GM18861 (cell line): ENCODE results near the gene KRT25.
"Not testable (repeated sequence)": the region's sequence is repeated elsewhere in the genome, so short reads cannot be mapped to it uniquely, and the experiment has no call there.

Experiments used
- ATAC-seq: cut with Tn5 transposase; IDR thresholded peaks from one replicate; pipeline ENCODE4 v1.9.1; 2021; ENCODE audit not compliant: unreplicated experiment

Gene KRT25

GRCh38 chr17:40753804-40754203 is 1.3 kb downstream of the KRT25 start:
- ATAC-seq = no peak

- no peak for ATAC-seq
Observed at GRCh38 chr17:40751065-40751464, 4.1 kb downstream of the KRT25 start.

GRCh38 chr17:40750391-40750790 is 4.7 kb downstream of the KRT25 start:
- no peak for ATAC-seq

GRCh38 chr17:40748666-40749065 is 6.5 kb downstream of the KRT25 start:
- ATAC-seq = not testable (repeated sequence)

- ATAC-seq = no peak
Observed at GRCh38 chr17:40738553-40738952, 16.6 kb downstream of the KRT25 start.

GRCh38 chr17:40735016-40735415 is 20.1 kb downstream of the KRT25 start:
- no peak for ATAC-seq

GRCh38 chr17:40734018-40734417 is 21.1 kb downstream of the KRT25 start:
- ATAC-seq = no peak

GRCh38 chr17:40730970-40731369 is 24.2 kb downstream of the KRT25 start:
- ATAC-seq = no peak

- peak; percentile 42 for ATAC-seq
Observed at GRCh38 chr17:40727447-40728231, 27.5 kb downstream of the KRT25 start.

- no peak for ATAC-seq
Observed at GRCh38 chr17:40726919-40727318, 28.2 kb downstream of the KRT25 start.

- ATAC-seq = no peak
Observed at GRCh38 chr17:40724656-40725055, 30.5 kb downstream of the KRT25 start.

- no peak for ATAC-seq
Observed at GRCh38 chr17:40722241-40722640, 32.9 kb downstream of the KRT25 start.

- ATAC-seq = no peak
Observed at GRCh38 chr17:40720899-40721298, 34.2 kb downstream of the KRT25 start.

GRCh38 chr17:40718930-40719329 is 36.2 kb downstream of the KRT25 start:
- no peak for ATAC-seq

GRCh38 chr17:40717776-40718175 is 37.4 kb downstream of the KRT25 start:
- no peak for ATAC-seq

- no peak for ATAC-seq
Observed at GRCh38 chr17:40714473-40714872, 40.7 kb downstream of the KRT25 start.

GRCh38 chr17:40707745-40708144 is 47.4 kb downstream of the KRT25 start:
- ATAC-seq = no peak

GRCh38 chr17:40705584-40705983 is 49.5 kb downstream of the KRT25 start:
- no peak for ATAC-seq

GRCh38 chr17:40703652-40704051 is 51.5 kb downstream of the KRT25 start, which contains the start of gene KRT24:
KRT24 (minus strand) TSS chr17:40703752; CDS start chr17:40703693, 59 bp downstream.
- no peak for ATAC-seq

- ATAC-seq = no peak
Observed at GRCh38 chr17:40702271-40702670, 52.9 kb downstream of the KRT25 start.

GRCh38 chr17:40699853-40700252 is 55.3 kb downstream of the KRT25 start:
- ATAC-seq = no peak

- no peak for ATAC-seq
Observed at GRCh38 chr17:40699371-40699770, 55.8 kb downstream of the KRT25 start.
